ENCODE measurements around the gene NTRK2. TPM values are rescaled to one million over a fixed set of nuclear protein-coding genes. Genes with fewer than 3 reads are reported as not detected.

Gene NTRK2
- total RNA-seq, 2 donors from 2014 or later, result 11.9 to 30.1 TPM

DNA sequence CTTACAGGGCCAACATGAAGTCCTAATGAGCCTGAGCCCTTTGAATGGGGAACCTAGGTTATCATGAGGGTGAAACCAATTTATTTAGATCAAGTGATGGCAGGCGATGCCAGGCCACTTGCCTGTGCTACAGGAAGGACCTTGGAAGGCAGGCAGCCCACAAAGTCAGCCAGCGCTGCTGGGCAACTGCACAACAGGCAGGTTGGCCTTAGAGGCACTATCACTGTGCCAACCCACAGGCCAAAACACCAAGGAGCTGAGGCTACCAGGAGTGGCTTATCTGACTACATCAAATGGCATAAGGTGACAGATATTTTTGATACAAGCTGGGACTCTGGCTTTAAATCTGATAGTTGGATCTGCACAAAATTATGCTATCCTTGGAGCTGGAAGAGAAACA, 319.1 kb downstream of the NTRK2 start:
- H3K27me3 ChIP-seq, result no peaks in the 10 kb centered on the region
- no peaks in the 10 kb centered on the region for H3K4me1 ChIP-seq
- H3K4me3 ChIP-seq, result no peak overlapping the region
- no peaks in the 10 kb centered on the region for H3K36me3 ChIP-seq
- no peak for DNase-seq (ENCODE audit: low spot score)
- no peak for TF ChIP-seq CTCF (IDR thresholded peaks at IDR 0.05)
- no peak overlapping the region for H3K27ac ChIP-seq
- no peaks in the 10 kb centered on the region for H3K9me3 ChIP-seq

GRCh38 chr9:84990416-84990815, 320.9 kb downstream of the NTRK2 start:
- H3K9me3 ChIP-seq, result no peaks in the 10 kb centered on the region

DNA sequence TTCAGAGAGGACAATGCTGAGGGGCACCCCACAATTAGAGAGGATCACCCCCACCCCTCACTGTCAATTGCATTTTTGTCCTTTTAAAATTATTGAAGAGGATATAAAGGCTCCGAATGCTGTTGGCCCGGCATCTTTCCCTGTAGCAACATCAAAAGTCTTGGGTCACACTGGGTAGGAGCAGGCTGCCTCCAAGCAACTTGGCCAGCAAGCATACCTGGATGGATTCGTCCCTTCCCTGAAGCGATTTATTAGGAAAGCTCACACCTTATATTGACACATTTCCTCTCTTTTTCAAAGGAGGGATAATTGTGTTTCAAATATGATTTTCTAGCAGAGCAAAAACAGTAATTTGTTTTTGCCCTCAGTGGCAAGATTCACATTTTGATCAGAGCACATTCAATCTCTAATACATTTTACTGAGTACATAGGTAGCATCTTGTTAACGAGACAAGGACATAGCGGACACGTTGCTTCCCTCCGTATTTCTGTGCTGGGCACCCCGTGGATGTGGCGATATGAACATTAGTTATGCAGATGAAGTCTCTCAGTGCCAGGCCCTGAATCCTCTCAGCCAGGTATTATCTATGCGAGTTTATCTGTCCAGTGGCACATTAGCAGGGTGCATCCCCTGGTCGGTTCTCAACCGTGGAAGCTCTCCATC, 321.5 kb downstream of the NTRK2 start:
- H3K4me3 ChIP-seq, result no peak overlapping the region
- H3K4me1 ChIP-seq, result no peaks in the 10 kb centered on the region
- no peaks in the 10 kb centered on the region for H3K36me3 ChIP-seq
- H3K27ac ChIP-seq, result no peak overlapping the region
- H3K27me3 ChIP-seq, result no peaks in the 10 kb centered on the region
- no peak for DNase-seq (ENCODE audit: low spot score)
- TF ChIP-seq CTCF (IDR thresholded peaks at IDR 0.05), result no peak
- no peaks in the 10 kb centered on the region for H3K9me3 ChIP-seq

More at GRCh38 chr9:84990416-84990815, 320.9 kb downstream of the NTRK2 start:
- Histone ChIP-seq H3K27ac (no peak overlapping the region), H3K4me3 (no peak overlapping the region), H3K27me3 (no peaks in the 10 kb centered on the region), H3K4me1 (no peaks in the 10 kb centered on the region), H3K36me3 (no peaks in the 10 kb centered on the region)
- DNase-seq (ENCODE audit: low spot score), result no peak
- no peak for TF ChIP-seq CTCF (IDR thresholded peaks at IDR 0.05)

- TF ChIP-seq CTCF (IDR thresholded peaks at IDR 0.05), result no peak
- Histone ChIP-seq H3K27me3 (no peaks in the 10 kb centered on the region), H3K27ac (no peak overlapping the region), H3K4me3 (no peak overlapping the region), H3K36me3 (no peaks in the 10 kb centered on the region), H3K9me3 (no peaks in the 10 kb centered on the region), H3K4me1 (no peaks in the 10 kb centered on the region)
- no peak for DNase-seq (ENCODE audit: low spot score)
Observed at GRCh38 chr9:84991514-84991870, 322.0 kb downstream of the NTRK2 start.

DNA sequence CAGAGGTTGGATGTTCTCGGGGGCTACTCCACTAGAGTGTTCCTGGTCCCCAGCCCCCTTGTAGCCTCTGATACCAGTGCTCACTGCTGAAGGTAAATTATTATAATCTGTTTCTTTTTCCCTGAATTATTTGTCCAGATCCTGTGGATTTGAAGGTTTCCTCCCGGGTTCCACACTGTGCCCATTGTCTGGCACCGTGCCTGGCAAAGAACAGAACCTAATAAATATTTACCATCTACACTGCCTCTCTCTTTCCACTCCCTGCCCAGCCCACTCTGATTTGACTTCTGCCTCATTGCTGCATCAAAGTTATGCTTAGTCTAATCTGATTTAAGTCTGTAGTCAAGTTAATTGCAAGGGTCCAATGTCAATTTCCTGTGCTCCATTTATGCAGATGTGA, 322.9 kb downstream of the NTRK2 start:
- TF ChIP-seq CTCF (IDR thresholded peaks at IDR 0.05), result no peak
- DNase-seq (ENCODE audit: low spot score), result no peak
- H3K4me1 ChIP-seq, result no peaks in the 10 kb centered on the region
- no peak overlapping the region for H3K4me3 ChIP-seq
- no peaks in the 10 kb centered on the region for H3K27me3 ChIP-seq
- no peaks in the 10 kb centered on the region for H3K36me3 ChIP-seq
- no peak overlapping the region for H3K27ac ChIP-seq
- no peaks in the 10 kb centered on the region for H3K9me3 ChIP-seq

DNA sequence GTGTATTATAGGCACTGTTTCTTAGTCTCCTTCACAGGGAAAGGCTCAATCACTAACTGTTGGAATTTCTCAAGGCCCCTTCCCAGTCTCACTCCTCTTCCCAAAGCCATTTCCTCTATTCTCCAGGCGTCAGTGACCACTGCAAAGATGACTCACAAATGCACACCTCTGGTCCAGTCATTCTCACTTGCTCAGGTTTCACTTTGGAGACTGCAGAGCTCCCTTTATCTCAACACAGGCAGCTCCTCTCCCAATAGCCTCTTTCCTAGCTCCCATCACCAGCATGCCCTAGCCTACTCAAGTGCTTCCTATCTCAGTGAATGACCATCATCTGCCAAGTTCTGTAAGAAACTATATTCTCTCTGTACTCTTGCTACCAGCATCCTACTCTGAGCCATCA, 323.6 kb downstream of the NTRK2 start:
- no peak overlapping the region for H3K4me3 ChIP-seq
- no peaks in the 10 kb centered on the region for H3K9me3 ChIP-seq
- DNase-seq (ENCODE audit: low spot score), result no peak
- H3K4me1 ChIP-seq, result no peaks in the 10 kb centered on the region
- H3K27ac ChIP-seq, result no peak overlapping the region
- H3K36me3 ChIP-seq, result no peaks in the 10 kb centered on the region
- no peak for TF ChIP-seq CTCF (IDR thresholded peaks at IDR 0.05)
- no peaks in the 10 kb centered on the region for H3K27me3 ChIP-seq
